Measurements from ENCODE around the gene DHDH. TPM values are rescaled to one million over a fixed set of nuclear protein-coding genes. Genes with fewer than 3 reads are reported as not detected.
"Not testable (repeated sequence)": the region's sequence is repeated elsewhere in the genome, so short reads cannot be mapped to it uniquely, and the experiment has no call there.

Gene DHDH
- polyA plus RNA-seq, 1 experiment: not detected

DNA sequence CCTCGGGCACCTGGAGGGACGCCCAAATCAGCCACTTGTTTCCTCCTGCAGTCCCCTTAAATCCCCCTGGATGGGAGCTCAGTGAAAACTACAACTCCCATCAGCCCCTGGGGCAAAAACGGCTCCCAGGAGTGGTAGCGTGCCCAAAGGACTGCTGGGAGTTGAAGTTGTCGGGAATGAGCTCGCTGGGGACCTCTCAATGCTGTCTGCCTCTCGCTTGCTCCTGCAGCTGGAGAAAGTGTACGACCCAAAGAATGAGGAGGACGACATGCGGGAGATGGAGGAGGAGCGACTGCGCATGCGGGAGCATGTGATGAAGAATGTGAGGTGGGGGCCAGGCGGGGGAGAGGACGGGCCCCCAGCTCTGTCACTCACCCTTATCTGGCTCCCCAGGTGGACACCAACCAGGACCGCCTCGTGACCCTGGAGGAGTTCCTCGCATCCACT, 14.7 kb upstream of the DHDH start:
- no peak for DNase-seq (ENCODE audit: low read depth)
- TF ChIP-seq, protein P1, sequence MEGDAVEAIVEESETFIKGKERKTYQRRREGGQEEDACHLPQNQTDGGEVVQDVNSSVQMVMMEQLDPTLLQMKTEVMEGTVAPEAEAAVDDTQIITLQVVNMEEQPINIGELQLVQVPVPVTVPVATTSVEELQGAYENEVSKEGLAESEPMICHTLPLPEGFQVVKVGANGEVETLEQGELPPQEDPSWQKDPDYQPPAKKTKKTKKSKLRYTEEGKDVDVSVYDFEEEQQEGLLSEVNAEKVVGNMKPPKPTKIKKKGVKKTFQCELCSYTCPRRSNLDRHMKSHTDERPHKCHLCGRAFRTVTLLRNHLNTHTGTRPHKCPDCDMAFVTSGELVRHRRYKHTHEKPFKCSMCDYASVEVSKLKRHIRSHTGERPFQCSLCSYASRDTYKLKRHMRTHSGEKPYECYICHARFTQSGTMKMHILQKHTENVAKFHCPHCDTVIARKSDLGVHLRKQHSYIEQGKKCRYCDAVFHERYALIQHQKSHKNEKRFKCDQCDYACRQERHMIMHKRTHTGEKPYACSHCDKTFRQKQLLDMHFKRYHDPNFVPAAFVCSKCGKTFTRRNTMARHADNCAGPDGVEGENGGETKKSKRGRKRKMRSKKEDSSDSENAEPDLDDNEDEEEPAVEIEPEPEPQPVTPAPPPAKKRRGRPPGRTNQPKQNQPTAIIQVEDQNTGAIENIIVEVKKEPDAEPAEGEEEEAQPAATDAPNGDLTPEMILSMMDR (IDR thresholded peaks at IDR 0.05; ENCODE audit: insufficient read depth, low read depth, low read length): no peak

DNA sequence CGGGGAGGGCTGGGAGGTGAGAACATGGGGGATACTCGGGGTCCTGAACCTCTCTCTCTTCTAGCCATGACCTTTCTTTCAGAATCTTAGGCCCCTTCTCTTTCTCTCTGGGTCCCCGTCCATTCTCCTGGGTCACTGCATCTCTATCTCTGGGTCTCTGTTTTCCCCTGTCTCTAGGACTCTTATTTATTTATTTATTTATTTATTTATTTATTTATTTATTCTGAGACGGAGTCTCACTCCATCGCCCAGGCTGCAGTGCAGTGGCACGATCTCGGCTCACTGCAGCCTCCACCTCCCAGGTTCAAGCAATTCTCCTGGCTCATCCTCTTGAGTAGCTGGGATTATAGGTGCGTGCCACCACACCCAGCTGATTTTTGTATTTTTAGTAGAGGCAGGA, 14.2 kb upstream of the DHDH start:
- H3K4me3 ChIP-seq (ENCODE audit: low read depth, low read length); DNase-seq (ENCODE audit: low read depth); H3K27me3 ChIP-seq (ENCODE audit: control insufficient read depth, insufficient read depth, low read length); POLR2A ChIA-PET: not testable (repeated sequence)
- peaks cover 18% of the 10 kb centered on the region for H3K36me3 ChIP-seq (ENCODE audit: control insufficient read depth, insufficient read depth, low read length)
- CTCF ChIA-PET: interaction anchor here (1.1 kb wide), 1 partner anchor 124 kb away, joined by 3 read pairs; no protein-coding TSS in a partner anchor

More for the DNA sequence above, 14.7 kb upstream of the DHDH start:
- Histone ChIP-seq H3K27me3 (ENCODE audit: control insufficient read depth, insufficient read depth, low read length) (no peaks in the 10 kb centered on the region), H3K36me3 (ENCODE audit: control insufficient read depth, insufficient read depth, low read length) (peaks cover 20% of the 10 kb centered on the region), H3K4me3 (ENCODE audit: low read depth, low read length) (no peak overlapping the region)
- CTCF ChIA-PET: interaction anchor here (1.1 kb wide), 1 partner anchor 123 kb away, joined by 3 read pairs; no protein-coding TSS in a partner anchor
- POLR2A ChIA-PET: no interaction called here

DNA sequence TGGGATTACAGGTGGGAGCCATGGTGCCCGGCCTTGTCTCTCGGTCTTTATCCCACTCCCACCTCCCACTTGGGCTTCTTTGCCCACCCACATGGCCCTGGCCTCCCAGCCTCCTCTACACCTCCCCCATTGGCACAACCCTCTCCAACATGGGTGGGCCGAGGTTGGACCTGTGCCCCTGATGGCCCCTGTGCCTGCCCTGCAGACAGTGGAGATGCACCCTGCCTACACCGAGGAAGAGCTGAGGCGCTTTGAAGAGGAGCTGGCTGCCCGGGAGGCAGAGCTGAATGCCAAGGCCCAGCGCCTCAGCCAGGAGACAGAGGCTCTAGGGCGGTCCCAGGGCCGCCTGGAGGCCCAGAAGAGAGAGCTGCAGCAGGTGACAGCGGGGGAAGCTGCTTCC, 12.6 kb upstream of the DHDH start:
- no peak for DNase-seq (ENCODE audit: low read depth)
- POLR2A ChIA-PET: no interaction called here
- H3K36me3 ChIP-seq (ENCODE audit: control insufficient read depth, insufficient read depth, low read length): peaks cover 16% of the 10 kb centered on the region
- CTCF ChIA-PET: no interaction called here
- TF ChIP-seq, protein P1 (IDR thresholded peaks at IDR 0.05; ENCODE audit: insufficient read depth, low read depth, low read length): no peak
- no peaks in the 10 kb centered on the region for H3K27me3 ChIP-seq (ENCODE audit: control insufficient read depth, insufficient read depth, low read length)
- no peak overlapping the region for H3K4me3 ChIP-seq (ENCODE audit: low read depth, low read length)

DNA sequence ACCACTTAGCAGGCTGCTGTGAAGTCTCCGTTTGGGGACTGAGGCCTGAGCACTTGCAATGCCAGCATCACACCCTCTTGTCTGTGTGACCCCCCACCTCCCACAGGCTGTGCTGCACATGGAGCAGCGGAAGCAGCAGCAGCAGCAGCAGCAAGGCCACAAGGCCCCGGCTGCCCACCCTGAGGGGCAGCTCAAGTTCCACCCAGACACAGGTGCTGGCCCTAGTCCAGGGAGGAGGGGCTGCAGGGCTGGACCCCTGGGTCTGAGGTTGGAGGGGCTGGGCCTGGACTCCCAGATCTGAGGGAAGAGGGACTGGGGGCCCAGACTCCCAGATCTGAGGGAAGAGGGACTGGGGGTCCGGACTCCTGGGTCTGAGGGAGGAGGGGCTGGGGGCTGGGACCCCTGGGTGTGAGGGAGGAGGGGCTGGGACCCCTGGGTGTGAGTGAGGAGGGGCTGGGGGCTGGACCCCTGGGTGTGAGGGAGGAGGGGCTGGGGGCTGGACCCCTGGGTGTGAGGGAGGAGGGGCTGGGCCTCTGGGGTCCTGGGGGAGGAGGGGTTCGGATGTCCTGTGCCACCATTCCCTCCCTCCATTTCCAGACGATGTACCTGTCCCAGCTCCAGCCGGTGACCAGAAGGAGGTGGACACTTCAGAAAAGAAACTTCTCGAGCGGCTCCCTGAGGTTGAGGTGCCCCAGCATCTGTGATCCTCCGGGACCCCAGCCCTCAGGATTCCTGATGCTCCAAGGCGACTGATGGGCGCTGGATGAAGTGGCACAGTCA, 11.6 kb upstream of the DHDH start:
- Histone ChIP-seq H3K4me3 (ENCODE audit: low read depth, low read length) (no peak overlapping the region), H3K36me3 (ENCODE audit: control insufficient read depth, insufficient read depth, low read length) (peaks cover 16% of the 10 kb centered on the region), H3K27me3 (ENCODE audit: control insufficient read depth, insufficient read depth, low read length) (no peaks in the 10 kb centered on the region)
- DNase-seq (ENCODE audit: low read depth): no peak
- TF ChIP-seq, protein P1 (IDR thresholded peaks at IDR 0.05; ENCODE audit: insufficient read depth, low read depth, low read length): no peak
- ChIA-PET POLR2A (no interaction called here), CTCF (no interaction called here)

DNA sequence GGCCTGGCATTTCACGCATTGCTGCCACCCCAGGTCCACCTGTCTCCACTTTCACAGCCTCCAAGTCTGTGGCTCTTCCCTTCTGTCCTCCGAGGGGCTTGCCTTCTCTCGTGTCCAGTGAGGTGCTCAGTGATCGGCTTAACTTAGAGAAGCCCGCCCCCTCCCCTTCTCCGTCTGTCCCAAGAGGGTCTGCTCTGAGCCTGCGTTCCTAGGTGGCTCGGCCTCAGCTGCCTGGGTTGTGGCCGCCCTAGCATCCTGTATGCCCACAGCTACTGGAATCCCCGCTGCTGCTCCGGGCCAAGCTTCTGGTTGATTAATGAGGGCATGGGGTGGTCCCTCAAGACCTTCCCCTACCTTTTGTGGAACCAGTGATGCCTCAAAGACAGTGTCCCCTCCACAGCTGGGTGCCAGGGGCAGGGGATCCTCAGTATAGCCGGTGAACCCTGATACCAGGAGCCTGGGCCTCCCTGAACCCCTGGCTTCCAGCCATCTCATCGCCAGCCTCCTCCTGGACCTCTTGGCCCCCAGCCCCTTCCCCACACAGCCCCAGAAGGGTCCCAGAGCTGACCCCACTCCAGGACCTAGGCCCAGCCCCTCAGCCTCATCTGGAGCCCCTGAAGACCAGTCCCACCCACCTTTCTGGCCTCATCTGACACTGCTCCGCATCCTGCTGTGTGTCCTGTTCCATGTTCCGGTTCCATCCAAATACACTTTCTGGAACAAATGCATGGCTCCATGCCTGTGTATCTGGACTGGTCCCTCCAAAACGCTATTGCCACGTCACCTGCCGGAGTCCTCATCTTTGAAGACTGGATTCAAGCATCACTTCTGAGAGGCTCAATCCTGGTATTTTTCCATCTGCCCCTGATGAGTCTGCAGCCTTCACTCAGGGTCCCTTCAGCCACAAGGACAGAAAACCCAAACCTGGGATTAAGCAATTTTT, 10.7 kb upstream of the DHDH start:
- Histone ChIP-seq H3K36me3 (ENCODE audit: control insufficient read depth, insufficient read depth, low read length) (peaks cover 16% of the 10 kb centered on the region), H3K4me3 (ENCODE audit: low read depth, low read length) (no peak overlapping the region), H3K27me3 (ENCODE audit: control insufficient read depth, insufficient read depth, low read length) (no peaks in the 10 kb centered on the region)
- TF ChIP-seq, protein P1 (IDR thresholded peaks at IDR 0.05; ENCODE audit: insufficient read depth, low read depth, low read length): no peak
- ChIA-PET CTCF (no interaction called here), POLR2A (no interaction called here)
- DNase-seq (ENCODE audit: low read depth): no peak

Data from BJ (cell line).